ENCODE measurements around the gene IFNL4.

The IFNL4 gene

GRCh38 chr19:39211731-39212374, 36.8 kb downstream of the IFNL4 start:
- H3K4me1 Mint-ChIP-seq = no peaks in the 10 kb centered on the region
- no peak for TF ChIP-seq CTCF (IDR thresholded peaks at IDR 0.05)
- no peak overlapping the region for H3K27ac Mint-ChIP-seq
- peaks cover 9% of the 10 kb centered on the region for H3K9me3 Mint-ChIP-seq
- H3K27me3 Mint-ChIP-seq (ENCODE audit: low read depth, poor library complexity) = peaks cover 59% of the 10 kb centered on the region
- no peak for DNase-seq
- H3K4me3 Mint-ChIP-seq = no peak overlapping the region
- H3K36me3 Mint-ChIP-seq (ENCODE audit: low read depth) = no peaks in the 10 kb centered on the region

GRCh38 chr19:39209196-39209595, 39.5 kb downstream of the IFNL4 start:
- H3K4me3 Mint-ChIP-seq = no peak overlapping the region
- H3K27me3 Mint-ChIP-seq (ENCODE audit: low read depth, poor library complexity) = peaks cover 55% of the 10 kb centered on the region
- no peak overlapping the region for H3K27ac Mint-ChIP-seq
- TF ChIP-seq CTCF (IDR thresholded peaks at IDR 0.05) = no peak
- H3K36me3 Mint-ChIP-seq (ENCODE audit: low read depth) = no peaks in the 10 kb centered on the region
- H3K9me3 Mint-ChIP-seq = no peaks in the 10 kb centered on the region
- no peaks in the 10 kb centered on the region for H3K4me1 Mint-ChIP-seq
- no peak for DNase-seq

- Mint-ChIP-seq H3K27ac (no peak overlapping the region), H3K36me3 (ENCODE audit: low read depth) (no peaks in the 10 kb centered on the region), H3K4me1 (no peaks in the 10 kb centered on the region), H3K27me3 (ENCODE audit: low read depth, poor library complexity) (peaks cover 51% of the 10 kb centered on the region), H3K9me3 (no peaks in the 10 kb centered on the region), H3K4me3 (no peak overlapping the region)
- DNase-seq = no peak
- TF ChIP-seq CTCF (IDR thresholded peaks at IDR 0.05) = no peak
These were observed 40.4 kb downstream of the IFNL4 start for GRCh38 chr19:39208175-39208795.

- DNase-seq = no peak
- Mint-ChIP-seq H3K36me3 (ENCODE audit: low read depth) (no peaks in the 10 kb centered on the region), H3K27me3 (ENCODE audit: low read depth, poor library complexity) (peaks cover 47% of the 10 kb centered on the region), H3K27ac (no peak overlapping the region), H3K9me3 (no peaks in the 10 kb centered on the region), H3K4me1 (no peaks in the 10 kb centered on the region), H3K4me3 (no peak overlapping the region)
- TF ChIP-seq CTCF (IDR thresholded peaks at IDR 0.05) = no peak
These were observed 41.3 kb downstream of the IFNL4 start for GRCh38 chr19:39207293-39207836.

- TF ChIP-seq CTCF (IDR thresholded peaks at IDR 0.05) = no peak
- H3K9me3 Mint-ChIP-seq = no peaks in the 10 kb centered on the region
- DNase-seq = no peak
These were observed 42.5 kb downstream of the IFNL4 start for GRCh38 chr19:39206122-39206521.

GRCh38 chr19:39205449-39205764, 43.2 kb downstream of the IFNL4 start:
- no peaks in the 10 kb centered on the region for H3K36me3 Mint-ChIP-seq (ENCODE audit: low read depth)
- H3K27me3 Mint-ChIP-seq (ENCODE audit: low read depth, poor library complexity) = peaks cover 49% of the 10 kb centered on the region
- no peak for TF ChIP-seq CTCF (IDR thresholded peaks at IDR 0.05)
- no peak overlapping the region for H3K27ac Mint-ChIP-seq
- no peak overlapping the region for H3K4me3 Mint-ChIP-seq
- H3K9me3 Mint-ChIP-seq = no peaks in the 10 kb centered on the region
- DNase-seq = no peak
- H3K4me1 Mint-ChIP-seq = peaks cover 15% of the 10 kb centered on the region

More at GRCh38 chr19:39206122-39206521, 42.5 kb downstream of the IFNL4 start:
- Mint-ChIP-seq H3K36me3 (ENCODE audit: low read depth) (no peaks in the 10 kb centered on the region), H3K27ac (no peak overlapping the region), H3K4me1 (peaks cover 8% of the 10 kb centered on the region), H3K27me3 (ENCODE audit: low read depth, poor library complexity) (peaks cover 45% of the 10 kb centered on the region), H3K4me3 (no peak overlapping the region)
